HG03097 (cell line): ENCODE data around the gene TMC5.
"Not testable (repeated sequence)": the region's sequence is repeated elsewhere in the genome, so short reads cannot be mapped to it uniquely, and the experiment has no call there.

Experiments used
- ATAC-seq: cut with Tn5 transposase; IDR thresholded peaks from one replicate; pipeline ENCODE4 v1.9.1; 2021; ENCODE audit not compliant: unreplicated experiment, low FRiP score

The TMC5 gene

DNA sequence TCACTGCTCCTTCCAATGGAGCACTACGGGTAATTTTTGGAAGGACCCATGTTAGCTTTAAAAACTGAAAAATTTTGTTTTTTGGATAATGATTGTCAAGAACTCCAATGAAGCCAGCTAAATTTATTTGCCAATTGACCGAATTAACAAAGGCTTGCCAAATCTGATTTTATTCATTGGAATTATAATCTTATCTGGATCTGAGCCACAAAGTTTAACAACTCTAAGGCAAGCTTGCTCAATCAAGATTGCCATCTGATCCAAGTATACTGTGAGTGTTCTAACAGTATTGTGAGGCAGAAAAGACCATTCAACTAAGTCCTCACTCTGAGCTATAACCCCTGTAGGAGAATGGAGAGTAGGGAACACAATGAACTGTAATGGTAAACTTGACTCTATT, 20.3 kb upstream of the TMC5 start:
- not testable (repeated sequence) for ATAC-seq

DNA sequence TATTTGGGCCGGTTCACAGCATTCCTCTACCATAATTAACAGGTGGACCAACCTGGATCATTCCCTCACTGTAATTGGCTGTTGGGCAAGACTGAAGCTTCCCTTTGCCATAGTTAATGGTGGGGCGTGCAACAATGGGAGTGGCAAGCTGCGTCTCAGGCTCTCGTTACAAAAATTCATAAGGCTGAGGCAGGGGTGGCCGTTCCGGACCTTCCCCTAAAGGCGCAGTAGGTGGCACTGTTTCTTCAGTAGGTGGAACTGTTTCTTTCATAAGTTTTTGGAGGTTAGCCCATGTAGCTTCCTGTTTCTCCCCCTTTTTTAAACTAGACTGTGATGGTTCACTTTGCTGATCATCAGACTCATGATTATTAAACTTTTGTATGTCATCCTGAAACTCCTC, 17.0 kb upstream of the TMC5 start:
- no peak for ATAC-seq

DNA sequence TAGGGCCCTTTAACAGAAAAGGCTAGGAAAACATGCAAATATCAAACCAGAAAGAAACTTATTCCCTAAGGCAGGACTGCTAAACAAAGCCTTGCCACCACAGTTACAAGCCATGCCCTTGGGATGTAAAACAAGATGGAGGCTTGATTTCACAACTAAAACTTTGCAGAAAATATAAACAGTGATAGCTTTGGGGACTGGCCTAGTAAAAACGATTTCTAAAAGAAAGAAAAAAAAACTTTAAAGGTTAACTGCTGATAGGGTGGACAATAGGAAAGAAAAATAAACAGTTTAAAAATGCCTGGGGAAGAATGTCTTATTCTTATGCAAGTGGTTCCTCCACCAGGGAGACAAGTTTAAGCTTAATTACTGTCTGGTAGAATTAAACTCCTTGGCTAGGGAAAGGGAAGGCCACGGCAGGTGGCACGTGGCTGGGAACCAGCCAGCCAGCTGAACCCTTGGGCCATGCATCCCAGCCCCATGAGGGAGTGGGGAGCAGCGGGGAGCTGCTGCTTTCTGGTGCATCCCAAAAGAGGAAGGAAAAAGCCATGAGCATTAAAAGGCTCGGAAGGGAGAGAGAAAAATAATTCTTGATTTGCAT, 10.7 kb upstream of the TMC5 start:
- ATAC-seq, result no peak

DNA sequence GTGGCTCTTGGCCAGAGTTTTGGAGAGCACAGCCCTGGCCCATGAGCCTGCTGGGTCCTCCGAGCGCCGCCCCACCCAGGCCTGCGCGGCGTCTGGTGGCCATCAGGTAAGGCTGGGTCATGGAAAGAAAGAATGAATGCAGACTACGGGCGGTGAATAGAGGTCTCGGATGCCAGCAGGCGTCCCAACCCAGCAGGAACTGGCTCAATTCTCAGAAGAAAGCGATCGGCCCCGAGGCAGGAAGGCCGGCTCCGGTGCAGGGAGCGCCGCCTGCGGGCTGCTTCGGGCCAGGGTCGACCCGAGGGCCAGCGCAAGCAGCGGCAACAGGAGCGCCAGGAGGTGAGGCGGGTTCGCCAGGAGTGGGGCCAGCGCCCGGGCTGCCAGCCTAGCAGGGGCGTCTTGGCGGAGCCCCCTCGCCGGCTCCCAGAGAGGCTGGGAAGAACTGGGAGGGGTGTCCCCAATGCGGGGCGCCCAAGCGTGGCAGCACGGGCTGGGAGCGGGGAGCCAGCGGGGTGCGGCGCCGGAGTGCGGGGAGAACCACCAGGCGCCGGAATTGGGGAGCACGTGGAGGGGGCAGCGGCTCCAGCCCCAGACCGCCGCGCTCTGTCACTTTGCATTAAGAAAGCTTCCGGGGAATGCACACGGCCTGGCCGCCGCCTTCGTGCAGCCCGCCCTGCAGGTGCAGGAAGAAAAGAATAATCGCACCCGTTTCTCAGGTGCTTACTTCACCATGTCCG, 7.1 kb upstream of the TMC5 start:
- no peak for ATAC-seq

DNA sequence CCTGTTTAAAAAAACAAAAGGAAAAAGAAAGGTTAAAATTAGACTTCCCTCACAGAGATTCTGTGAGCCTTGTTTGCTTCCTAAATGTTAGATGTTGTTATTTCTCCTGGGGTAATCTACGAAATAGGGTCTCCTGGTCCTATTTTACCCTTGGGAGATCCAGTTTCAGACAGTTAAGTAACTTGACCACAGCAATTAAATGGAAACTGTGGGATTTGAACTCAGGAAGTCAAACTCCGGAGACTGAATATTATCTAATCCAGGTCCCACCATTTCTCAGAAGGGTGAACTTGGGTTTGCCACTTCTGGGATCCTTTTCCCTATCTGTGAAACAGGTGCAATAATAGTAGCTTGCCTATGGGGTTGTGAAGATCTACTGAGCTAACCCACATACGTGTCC, 6.4 kb upstream of the TMC5 start:
- no peak for ATAC-seq

DNA sequence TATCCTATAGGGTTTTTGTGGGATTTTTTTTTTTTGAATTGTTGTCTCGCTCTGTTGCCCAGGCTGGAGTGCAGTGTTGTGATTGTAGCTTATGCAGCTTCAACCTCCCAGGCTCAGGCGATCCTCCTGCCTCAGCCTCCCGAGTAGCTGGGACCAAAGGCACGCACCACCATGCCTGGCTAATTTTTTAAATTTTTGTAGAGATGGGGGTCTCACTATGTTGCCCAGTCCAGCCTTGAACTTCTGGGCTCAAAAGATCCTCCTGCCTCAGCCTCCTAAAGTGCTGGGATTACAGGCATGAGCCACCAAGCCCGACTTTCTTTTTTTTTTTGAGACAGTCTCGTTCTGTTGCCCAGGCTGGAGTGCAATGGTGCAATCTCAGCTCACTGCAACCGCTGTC, 5.6 kb upstream of the TMC5 start:
- ATAC-seq, result not testable (repeated sequence)

- ATAC-seq, result no peak
Observed at GRCh38 chr16:19415461-19415860, 2.2 kb upstream of the TMC5 start.

- ATAC-seq, result no peak
Observed at GRCh38 chr16:19415918-19416317, 1.8 kb upstream of the TMC5 start.

- no peak for ATAC-seq
Observed at GRCh38 chr16:19418200-19418599, 517 bp downstream of the TMC5 start.

GRCh38 chr16:19419698-19420075, 2.0 kb downstream of the TMC5 start:
- ATAC-seq, result no peak

GRCh38 chr16:19424478-19424877, 6.8 kb downstream of the TMC5 start:
- no peak for ATAC-seq

- no peak for ATAC-seq
Observed at GRCh38 chr16:19430345-19430744, 12.7 kb downstream of the TMC5 start.

DNA sequence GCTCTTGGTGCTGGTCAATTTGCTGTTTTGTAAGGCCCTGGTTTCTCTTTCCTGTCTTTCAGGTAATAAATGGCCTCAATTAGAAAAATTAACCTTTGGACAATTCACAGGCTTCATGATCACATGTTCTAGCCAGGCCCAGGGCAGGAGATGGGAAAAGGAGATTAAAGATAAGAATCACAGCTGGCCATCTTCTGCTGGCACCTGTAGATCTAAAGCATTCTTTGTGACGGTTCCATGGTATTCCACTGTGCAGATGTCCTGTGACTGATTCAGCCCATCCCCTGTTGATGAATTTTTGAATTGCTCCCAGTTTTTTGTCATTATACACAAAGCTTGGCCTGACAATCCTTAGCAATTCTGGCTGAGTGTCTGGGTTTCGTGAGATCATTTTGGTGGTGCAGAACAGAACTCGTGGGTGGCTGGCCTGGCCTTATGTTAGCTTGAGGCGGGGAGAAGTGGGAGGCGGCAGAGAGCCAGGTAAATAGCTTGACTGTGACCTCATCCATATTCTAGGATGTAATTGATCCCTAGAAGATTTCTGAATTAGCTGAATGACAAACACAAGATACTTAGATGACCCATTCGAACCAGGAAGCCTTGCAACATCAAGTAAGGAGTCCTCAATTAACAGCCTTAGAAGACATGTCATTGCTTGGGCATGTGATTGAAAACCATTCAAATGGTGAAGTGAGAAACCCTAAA, 14.1 kb downstream of the TMC5 start:
- ATAC-seq, result no peak

DNA sequence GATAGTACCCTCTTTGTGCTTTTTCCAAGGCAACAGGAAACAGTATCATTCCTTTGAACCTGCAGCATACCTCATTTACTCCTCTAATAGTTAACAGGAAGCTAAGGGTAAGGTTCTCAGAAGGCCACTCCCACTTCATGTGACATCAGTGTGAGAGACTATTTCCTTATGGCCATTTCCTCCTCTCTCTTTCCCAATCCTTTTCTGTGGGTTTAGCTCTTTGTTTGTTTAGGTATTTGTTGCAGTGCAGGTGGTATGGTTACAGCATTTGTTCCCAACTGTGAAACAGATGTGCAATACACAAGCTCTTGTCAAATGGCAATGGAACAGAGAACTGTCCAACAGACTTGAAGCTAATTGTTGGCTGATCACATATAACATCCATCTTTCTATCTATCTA, 14.7 kb downstream of the TMC5 start:
- ATAC-seq, result no peak

- no peak for ATAC-seq
Observed at GRCh38 chr16:19434584-19434983, 16.9 kb downstream of the TMC5 start.

GRCh38 chr16:19436540-19436939, 18.9 kb downstream of the TMC5 start:
- ATAC-seq, result no peak

DNA sequence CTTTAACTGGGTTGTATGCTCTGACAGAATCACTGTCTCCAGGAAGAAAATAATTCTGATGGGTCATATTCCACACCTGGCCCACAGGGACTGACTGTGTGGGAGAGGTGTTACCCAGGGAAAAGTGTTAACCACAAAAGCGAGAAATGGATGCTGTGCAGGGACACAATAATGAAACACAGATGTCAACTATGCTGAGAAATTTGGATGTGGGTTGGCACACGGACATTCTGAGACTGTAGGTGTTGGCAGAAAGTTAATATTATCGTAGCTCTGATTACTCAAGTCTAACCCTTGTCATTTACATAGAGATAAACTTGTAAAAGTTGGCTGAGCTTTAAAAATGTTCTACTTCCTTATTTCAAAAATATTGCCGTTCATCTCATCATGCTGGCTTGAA, 19.6 kb downstream of the TMC5 start:
- ATAC-seq, result no peak

DNA sequence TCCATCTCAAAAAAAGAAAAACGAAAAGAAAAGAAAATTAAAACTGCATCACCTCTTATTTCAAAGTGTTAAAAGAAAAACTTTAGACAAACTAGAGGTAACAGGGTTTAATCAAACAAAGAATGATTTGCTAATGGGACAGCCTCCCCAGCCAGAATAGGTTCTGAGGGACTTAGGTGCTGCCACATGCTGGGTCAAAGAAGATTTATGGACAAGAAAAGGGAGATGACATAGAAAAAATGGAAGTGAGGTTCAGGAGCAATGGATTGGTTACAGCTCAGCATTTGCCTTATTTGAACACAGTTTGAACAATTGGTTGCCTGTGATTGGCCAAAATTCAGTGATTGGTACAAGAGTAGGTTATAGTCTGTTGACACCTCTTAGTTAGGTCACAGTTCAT, 21.1 kb downstream of the TMC5 start:
- no peak for ATAC-seq

GRCh38 chr16:19439483-19439882, 21.8 kb downstream of the TMC5 start:
- ATAC-seq, result no peak

- no peak for ATAC-seq
Observed at GRCh38 chr16:19443659-19444058, 26.0 kb downstream of the TMC5 start.

- no peak for ATAC-seq
Observed at GRCh38 chr16:19446300-19446846, 28.7 kb downstream of the TMC5 start.

GRCh38 chr16:19446886-19447285, 29.2 kb downstream of the TMC5 start:
- ATAC-seq, result no peak
